ELF-1 (cell line): Measurements from ENCODE around the gene ATP5F1C.
"Not testable (repeated sequence)": the region's sequence is repeated elsewhere in the genome, so short reads cannot be mapped to it uniquely, and the experiment has no call there.

Source experiments
- DNase-seq: peaks from one replicate; pipeline ENCODE4 v3.0.0-alpha.2; 2016; ENCODE audit warnings: low read depth, low spot score

The ATP5F1C gene

GRCh38 chr10:7787857-7788638 is at the start of gene ATP5F1C, which contains the start of gene KIN:
TSS of gene ATP5F1C (plus strand) at chr10:7788177. CDS start at chr10:7788208, 31 bp downstream.
TSS of gene KIN (minus strand) at chr10:7787993. CDS start at chr10:7787933, 60 bp downstream.
- peak; percentile 98 for DNase-seq

- DNase-seq: no peak
Observed at GRCh38 chr10:7738536-7739407, 49.2 kb upstream of the ATP5F1C start.

- no peak for DNase-seq
Observed at GRCh38 chr10:7744307-7744706, 43.7 kb upstream of the ATP5F1C start.

- DNase-seq: peak; percentile 23
Observed at GRCh38 chr10:7748637-7749036, 39.3 kb upstream of the ATP5F1C start.

GRCh38 chr10:7750222-7750621 is 37.8 kb upstream of the ATP5F1C start:
- no peak for DNase-seq

- DNase-seq: no peak
Observed at GRCh38 chr10:7752251-7752650, 35.7 kb upstream of the ATP5F1C start.

- no peak for DNase-seq
Observed at GRCh38 chr10:7755103-7755502, 32.9 kb upstream of the ATP5F1C start.

- DNase-seq: peak; percentile 11
Observed at GRCh38 chr10:7756360-7756992, 31.5 kb upstream of the ATP5F1C start.

GRCh38 chr10:7763929-7764328 is 24.0 kb upstream of the ATP5F1C start:
- DNase-seq: no peak

- no peak for DNase-seq
Observed at GRCh38 chr10:7766241-7766640, 21.7 kb upstream of the ATP5F1C start.

- no peak for DNase-seq
Observed at GRCh38 chr10:7767209-7767608, 20.8 kb upstream of the ATP5F1C start.

GRCh38 chr10:7768417-7768816 is 19.6 kb upstream of the ATP5F1C start:
- no peak for DNase-seq

- DNase-seq: no peak
Observed at GRCh38 chr10:7773845-7774801, 13.9 kb upstream of the ATP5F1C start.

- no peak for DNase-seq
Observed at GRCh38 chr10:7776777-7777176, 11.2 kb upstream of the ATP5F1C start.

GRCh38 chr10:7782194-7782593 is 5.8 kb upstream of the ATP5F1C start:
- not testable (repeated sequence) for DNase-seq

- no peak for DNase-seq
Observed at GRCh38 chr10:7786430-7786829, 1.5 kb upstream of the ATP5F1C start.

GRCh38 chr10:7787150-7787856 is 674 bp upstream of the ATP5F1C start:
- no peak for DNase-seq

- DNase-seq: peak; percentile 49
Observed at GRCh38 chr10:7788639-7789286, 786 bp downstream of the ATP5F1C start.

GRCh38 chr10:7789390-7789789 is 1.4 kb downstream of the ATP5F1C start:
- DNase-seq: no peak

- no peak for DNase-seq
Observed at GRCh38 chr10:7792541-7792940, 4.6 kb downstream of the ATP5F1C start.
